ENCODE data around the gene TTC27.

DNA sequence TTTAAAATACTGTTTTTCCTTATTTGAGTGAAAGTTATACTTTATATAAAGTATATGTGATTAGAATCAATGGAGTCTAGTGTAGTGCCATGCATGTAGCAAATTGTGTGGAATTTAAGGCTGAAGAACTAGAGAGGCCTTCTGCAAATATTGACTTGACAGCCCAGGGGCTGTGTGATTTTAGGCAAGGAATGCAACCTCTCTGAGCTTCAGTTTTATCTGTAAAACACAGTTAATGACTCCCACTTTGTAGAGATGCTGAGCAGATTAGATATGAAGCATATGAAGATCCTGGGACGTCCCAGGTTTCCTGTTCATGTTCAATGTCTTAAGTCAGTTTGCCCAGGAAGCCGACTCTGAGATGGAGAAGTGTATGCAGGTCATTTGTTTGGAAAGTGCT is 235.5 kb downstream of the TTC27 start:
- TF ChIP-seq, protein P1, sequence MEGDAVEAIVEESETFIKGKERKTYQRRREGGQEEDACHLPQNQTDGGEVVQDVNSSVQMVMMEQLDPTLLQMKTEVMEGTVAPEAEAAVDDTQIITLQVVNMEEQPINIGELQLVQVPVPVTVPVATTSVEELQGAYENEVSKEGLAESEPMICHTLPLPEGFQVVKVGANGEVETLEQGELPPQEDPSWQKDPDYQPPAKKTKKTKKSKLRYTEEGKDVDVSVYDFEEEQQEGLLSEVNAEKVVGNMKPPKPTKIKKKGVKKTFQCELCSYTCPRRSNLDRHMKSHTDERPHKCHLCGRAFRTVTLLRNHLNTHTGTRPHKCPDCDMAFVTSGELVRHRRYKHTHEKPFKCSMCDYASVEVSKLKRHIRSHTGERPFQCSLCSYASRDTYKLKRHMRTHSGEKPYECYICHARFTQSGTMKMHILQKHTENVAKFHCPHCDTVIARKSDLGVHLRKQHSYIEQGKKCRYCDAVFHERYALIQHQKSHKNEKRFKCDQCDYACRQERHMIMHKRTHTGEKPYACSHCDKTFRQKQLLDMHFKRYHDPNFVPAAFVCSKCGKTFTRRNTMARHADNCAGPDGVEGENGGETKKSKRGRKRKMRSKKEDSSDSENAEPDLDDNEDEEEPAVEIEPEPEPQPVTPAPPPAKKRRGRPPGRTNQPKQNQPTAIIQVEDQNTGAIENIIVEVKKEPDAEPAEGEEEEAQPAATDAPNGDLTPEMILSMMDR (optimal IDR thresholded peaks at IDR 0.05 in 1 of 3, IDR thresholded peaks at IDR 0.05 in 1 of 3, conservative IDR thresholded peaks at IDR 0.05 in 1 of 3; ENCODE audit: extremely low read depth in 1 of 3, insufficient read depth in 2 of 3, low read length in 3 of 3), result no peak
- no peak for TF ChIP-seq EZH2 (IDR thresholded peaks at IDR 0.05; ENCODE audit: low read length)

Measured in keratinocyte (primary cell).